HG03097 (cell line): ENCODE results near the gene NMUR1.
A peak's percentile ranks its signal among the peaks of the same experiment; 100 is the strongest.
"Not testable (repeated sequence)": the region's sequence is repeated elsewhere in the genome, so short reads cannot be mapped to it uniquely, and the experiment has no call there.

Experiments used
- ATAC-seq: cut with Tn5 transposase; IDR thresholded peaks from one replicate; pipeline ENCODE4 v1.9.1; 2021; ENCODE audit not compliant: unreplicated experiment, low FRiP score

Gene NMUR1, protein sequence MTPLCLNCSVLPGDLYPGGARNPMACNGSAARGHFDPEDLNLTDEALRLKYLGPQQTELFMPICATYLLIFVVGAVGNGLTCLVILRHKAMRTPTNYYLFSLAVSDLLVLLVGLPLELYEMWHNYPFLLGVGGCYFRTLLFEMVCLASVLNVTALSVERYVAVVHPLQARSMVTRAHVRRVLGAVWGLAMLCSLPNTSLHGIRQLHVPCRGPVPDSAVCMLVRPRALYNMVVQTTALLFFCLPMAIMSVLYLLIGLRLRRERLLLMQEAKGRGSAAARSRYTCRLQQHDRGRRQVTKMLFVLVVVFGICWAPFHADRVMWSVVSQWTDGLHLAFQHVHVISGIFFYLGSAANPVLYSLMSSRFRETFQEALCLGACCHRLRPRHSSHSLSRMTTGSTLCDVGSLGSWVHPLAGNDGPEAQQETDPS

DNA sequence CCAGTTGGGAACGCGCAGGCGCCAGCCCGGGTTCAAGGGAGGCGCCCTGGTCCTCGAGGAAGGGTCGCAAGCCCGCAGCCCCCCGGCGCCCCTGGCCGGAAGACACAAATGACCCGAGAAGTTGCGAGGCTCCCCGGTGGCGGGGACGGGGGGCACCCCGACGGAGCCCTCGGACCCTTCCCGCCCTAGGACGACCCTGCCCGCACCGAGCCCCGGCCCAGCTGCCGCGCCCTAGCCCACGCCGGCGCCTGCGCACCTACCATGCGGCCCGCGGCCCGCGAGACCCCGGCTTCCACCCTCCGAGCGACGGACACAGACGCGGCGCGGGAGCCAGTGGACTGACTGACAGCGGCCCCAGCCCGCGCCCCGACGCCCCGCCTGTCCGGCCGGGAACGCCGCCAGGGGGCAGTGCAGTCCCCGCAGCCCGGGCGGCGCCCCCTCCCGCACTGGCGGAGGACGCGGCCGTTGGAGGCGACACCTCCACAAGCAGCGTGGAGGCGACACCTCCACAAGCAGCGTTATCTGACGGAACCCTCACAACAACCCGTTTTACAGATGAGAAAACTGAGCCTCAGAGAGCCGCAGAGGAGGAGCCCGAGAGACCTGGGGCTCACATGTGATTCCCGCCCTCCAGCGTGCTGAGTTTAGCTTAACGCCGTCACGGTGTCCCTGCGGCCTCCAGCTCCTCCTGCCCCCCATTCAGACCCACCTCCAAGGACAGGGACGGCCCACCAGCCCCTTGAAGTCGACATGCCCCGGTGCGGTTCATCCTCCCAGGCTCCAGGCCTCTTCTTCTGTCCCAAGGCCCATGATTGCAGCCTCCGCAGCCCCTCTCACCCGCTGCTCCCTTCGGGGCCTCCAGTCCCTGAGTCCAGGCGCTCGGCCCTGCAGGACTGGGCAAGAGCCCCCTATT, at the start of gene NMUR1:
TSS of gene NMUR1 (minus strand) at position 347 of the 913 bp plus-strand sequence. CDS start at position 263, 84 bp downstream.
- no peak for ATAC-seq

DNA sequence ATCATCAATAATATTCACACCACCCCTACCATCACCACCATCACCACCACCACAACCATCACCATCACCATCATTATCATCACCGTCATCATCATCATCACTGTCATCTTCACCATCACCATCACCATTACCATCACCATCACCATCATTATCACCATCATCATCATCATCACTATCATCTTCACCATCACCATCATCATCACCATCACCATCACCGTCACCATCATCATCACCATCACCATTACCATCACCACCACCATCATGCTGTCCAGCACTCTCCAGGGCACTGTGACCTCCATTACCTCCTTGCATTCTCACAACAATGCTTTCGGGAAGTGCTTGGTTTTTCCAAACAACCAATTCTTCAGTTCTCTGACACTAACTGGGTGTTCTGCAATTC, 49.3 kb upstream of the NMUR1 start:
- ATAC-seq: no peak

DNA sequence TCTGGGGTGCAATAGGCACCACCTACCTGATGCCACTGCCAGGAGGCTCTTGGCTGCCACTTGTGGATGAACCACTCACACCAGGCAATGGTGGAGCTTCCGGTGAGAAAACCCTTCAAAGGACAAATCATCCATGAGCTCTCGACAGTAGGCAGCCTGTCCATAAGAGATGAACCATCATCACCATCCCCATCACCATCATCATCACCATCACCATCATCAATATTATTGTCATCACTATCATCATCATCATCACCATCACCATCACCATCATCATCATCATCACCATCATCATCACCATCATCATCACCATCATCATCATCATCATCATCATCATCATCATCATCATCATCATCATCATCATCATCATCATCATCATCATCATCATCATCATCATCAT, 48.4 kb upstream of the NMUR1 start:
- not testable (repeated sequence) for ATAC-seq

DNA sequence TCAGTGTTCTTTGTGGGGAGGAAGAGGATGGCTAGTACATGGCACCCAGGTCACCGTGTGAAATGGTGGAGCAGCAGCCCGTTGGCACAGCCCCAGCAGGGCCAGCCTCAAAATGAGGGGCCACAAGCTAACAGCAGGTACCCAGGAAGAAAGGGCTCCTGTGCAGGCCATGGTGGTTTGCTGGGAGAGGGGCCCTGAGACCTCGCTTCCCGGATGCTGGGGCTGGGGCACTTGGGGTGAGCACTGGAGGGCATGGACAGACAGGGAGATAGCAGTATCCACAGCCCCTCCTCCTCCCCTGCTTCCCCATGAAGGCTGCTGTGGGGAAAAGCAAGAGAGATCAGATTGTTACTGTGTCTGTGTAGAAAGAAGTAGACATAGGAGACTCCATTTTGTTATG, 46.2 kb upstream of the NMUR1 start:
- ATAC-seq: no peak

DNA sequence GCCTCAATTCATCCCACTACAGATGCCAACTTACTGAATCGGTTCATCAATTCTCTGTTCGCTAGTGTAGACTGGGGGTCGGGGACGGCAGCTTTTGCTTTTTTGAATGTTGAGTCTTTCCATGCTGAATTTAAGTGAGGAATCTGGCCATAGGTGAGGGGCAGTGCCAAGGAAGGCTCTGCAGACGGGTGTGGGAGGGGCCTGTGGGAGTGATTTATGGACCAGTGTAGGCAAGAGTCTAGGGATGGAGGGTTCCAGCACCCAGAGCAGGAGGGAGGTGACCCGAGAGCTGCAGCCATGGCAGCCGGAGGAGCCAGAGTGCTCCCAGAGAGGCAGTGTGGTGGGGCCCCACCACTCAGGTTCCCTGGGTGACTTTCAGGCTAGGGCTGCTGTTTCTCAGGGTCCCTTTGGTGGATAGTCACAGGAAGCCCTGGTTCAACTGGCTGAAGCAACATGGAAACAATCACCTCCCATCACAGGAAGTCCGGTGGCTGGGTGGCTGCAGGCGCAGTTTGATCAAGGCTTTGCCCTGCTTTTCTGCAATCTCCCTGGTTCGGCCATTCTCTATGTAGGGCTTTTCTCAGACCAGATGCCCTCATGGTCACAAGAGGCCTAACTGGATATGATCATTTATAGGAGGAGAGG, 45.5 kb upstream of the NMUR1 start:
- ATAC-seq: no peak

DNA sequence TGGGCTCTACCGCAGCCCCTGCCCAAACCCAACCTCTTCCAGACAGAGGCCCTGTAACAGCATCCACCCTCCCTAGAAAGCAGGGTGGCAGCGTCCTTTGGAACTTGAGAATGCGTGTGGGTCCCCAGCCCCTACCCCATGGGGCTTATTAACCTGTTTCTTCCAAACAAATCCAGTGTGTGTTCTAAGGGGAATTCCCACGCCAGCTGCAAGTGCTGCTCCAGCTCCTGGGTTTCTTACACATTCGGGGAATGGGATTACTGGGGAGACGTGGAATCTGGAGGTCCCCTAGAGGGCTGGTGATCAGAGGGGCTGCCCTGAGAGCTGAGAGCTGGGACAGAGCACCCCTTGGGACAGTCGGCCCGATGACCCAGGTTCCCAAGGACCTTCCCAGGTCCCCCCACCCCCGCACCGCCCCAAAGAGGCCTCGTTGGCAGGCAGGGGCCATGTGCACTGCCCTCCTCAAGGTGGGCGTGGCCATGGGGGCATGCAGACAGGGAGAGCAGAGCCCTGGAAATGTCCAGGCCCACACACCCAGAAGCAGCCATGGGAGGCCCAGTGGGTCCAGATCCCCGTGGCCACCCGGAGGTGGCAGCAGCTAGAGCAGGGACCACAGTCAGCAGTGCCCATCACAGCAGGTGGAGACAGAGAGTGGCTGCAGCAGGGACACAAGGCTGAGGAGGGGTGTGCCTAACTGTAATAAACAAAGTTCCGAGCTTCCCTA, 43.6 kb upstream of the NMUR1 start:
- ATAC-seq: no peak

DNA sequence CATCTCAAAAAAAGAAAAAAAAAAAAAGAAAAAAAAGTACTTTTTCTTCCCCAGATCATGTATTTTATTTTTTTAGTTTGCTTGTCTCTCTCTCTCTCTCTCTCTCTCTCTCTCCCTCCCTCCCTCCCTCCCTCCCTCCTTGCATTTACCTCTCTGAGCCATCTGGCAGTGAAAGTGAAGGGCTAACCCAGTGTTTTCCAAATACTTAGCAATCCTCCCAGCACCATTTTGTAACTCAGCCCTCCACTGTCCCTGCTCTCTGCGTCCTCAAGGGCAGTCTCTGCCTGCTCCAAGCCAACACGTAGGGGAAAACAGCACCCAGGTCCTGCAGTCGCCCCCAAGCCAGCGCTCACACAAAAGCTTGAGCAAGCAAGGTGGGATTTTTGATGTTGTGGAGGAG, 42.9 kb upstream of the NMUR1 start:
- no peak for ATAC-seq

DNA sequence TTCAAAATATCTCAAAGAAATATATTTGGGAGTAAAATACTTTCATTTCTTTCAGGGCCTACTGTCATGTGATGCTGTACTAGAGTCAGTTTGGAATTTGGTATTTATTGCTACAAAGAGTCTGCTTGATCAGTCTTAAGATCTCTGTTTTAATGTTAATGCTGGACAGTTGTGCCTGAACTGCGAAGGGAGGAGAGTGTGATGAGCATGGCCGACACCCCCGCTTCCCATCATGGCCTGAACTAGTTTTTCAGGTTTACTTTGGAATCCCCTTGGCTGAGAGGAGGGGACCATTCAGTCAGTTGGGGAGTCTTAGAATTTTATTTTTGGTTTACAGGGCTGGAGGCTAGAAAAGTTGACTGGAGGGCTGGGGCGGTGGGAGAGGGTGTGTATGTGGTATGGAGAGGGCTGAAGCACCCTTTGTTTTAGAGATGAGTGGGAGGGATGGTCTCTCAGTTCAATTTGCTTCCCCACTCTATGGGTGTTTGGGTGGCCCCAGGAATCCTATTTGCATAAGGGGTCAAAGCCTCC, 41.5 kb upstream of the NMUR1 start:
- no peak for ATAC-seq

DNA sequence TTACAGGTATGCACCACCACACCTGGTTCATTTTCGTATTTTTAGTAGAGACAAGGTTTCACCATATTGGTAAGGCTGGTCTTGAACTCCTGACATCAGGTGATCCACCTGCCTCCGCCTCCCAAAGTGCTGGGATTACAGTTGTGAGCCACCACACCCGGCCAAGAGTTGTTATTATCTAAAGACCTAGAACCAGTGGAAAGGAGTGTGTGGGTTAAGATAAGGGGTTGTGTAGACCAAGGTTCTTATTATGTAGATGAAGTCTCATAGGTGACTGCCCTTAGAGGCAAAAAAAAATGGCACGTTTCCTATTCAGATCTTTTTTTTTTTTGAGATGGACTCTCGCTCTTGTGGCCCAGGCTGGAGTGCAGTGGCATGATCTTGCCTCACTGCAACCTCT, 40.7 kb upstream of the NMUR1 start:
- ATAC-seq: not testable (repeated sequence)

DNA sequence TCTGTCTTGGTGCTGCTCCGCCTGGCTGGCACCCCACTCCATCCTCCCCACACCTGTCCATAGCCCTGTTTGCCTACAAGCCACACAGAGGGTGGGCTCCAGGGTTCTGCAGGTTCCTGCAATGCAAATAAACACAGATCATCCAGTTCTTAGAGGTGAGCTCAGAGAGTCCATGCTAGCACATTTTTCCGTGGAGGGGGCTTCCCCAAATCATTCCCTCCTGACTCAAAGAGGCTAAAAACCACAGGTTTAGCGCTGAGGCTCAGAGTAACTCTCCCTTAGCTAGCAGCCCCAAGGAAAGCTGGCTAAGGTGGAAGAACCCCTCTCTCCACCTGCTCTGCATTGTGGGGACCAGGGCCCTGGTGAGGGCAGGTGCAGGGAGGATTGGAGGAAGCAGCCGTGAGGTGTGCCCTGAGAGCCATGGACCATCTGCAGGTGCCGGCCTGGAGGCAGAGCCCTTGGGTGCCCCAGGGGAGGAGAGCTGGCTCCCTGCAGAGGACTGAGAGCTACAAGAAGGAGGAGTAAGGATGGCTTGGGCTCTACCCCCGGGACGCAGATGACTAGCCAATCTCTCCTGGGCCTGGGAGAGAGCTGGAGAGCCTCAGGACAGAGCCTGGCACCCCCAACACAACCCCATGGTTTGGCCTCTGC, 38.7 kb upstream of the NMUR1 start:
- no peak for ATAC-seq

DNA sequence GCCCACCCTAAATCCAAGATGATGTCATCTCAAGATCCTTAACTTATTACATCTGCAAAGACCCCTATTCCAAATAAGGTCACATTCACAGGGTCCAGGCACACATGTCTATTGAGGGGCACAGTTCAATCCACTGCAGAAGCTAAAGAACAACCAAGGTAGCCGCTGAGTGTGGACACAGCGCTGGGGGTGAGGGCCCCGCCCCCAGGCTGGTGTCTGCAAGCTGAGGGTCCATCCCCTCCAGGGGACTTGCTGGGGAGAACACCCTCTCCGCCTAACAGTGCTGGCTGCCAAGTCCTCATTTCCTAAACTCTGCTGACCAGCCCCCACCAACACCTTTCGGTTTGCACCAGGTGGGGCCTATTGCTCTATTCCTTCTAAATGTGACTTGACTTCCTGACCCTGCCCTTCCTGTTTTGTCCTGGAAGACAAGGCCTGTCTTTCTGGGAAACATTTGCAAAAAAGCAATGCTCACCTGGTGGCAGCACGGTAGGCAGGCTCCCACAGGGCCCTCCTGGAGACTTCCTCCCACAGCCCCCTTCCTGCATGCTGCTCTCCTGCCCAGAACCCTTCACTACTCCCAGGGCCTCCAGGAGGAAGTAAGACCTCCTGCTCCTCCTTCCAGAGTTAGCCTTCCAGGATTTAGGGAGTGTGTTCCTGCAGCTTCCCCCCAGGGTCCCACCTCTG, 38.0 kb upstream of the NMUR1 start:
- no peak for ATAC-seq

DNA sequence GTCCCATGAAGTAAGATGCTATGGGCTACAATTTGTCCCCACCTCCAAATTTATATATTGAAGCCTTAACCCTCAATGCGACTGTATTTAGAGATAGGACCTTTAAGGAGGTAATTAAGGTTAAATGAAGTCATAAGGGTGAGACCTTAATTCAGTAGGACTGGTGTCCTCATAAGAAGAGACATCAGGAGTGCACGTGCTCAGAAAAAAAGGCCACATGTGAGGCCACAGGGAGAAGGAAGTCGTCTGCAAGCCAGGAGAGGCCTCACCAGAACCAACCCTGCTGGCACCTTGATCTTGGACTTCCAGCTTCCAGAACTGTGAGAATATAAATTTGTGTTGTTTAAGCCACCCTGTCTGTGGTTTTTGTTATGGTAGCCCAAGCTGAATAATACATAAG, 36.9 kb upstream of the NMUR1 start:
- ATAC-seq: no peak

DNA sequence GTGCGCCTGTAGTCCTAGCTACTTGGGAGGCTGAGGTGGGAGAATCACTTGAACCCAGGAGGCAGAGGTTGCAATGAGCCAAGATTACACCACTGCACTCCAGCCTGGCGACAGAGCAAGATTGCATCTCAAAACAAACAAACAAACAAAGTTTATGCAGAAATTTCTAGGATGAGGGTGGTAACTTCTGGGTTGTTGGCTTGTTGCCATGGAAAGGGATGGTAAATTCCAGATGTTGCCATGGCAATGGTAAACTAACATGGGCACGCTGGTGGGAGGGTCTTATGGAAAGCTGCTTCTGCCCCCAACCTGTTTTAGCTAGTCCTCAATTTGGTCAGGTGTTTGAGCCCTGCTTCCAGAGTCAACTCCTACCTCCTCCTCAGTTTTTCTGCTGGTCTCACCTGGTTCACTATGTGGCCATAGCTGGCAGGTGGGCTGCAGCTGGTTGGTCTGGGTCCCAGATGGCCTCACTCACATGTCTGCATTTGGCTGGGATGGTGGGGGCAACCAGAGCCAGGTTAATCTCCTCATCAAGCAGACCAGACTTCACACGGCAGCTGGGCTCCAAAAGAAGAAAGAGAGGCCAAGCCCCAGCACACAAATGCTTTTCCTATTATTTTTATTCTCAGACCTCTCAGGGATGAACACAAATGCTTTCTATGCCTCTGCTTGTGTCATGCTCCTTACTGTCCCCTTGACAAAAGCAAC, 35.8 kb upstream of the NMUR1 start:
- ATAC-seq: no peak

DNA sequence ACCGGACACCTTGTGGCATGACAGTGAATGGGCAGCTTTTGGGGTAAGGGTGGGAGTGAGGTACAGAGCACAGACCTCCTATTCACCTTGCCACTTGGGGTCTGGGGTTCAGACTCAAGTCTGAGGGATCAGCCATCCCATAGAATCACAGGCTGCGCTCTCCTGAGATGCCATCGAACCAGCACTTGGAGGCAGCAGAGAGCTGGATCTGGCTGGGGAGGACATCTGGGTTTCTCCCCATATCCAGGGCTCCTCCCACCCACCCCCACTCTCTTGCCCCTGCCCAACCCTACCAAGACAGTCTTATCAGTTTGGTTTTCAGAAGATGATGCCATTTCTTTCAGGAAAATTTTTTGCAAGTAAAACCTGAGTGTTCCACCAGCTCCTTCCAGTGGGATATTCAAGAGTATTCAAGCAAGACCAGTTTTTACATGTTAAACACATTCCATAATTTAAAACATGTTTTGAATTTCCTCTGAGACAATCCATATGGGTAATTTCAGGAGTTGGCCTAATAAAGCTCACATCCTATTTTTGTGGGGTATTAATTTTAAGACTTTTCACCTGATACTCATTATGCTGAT, 33.2 kb upstream of the NMUR1 start:
- ATAC-seq: no peak

DNA sequence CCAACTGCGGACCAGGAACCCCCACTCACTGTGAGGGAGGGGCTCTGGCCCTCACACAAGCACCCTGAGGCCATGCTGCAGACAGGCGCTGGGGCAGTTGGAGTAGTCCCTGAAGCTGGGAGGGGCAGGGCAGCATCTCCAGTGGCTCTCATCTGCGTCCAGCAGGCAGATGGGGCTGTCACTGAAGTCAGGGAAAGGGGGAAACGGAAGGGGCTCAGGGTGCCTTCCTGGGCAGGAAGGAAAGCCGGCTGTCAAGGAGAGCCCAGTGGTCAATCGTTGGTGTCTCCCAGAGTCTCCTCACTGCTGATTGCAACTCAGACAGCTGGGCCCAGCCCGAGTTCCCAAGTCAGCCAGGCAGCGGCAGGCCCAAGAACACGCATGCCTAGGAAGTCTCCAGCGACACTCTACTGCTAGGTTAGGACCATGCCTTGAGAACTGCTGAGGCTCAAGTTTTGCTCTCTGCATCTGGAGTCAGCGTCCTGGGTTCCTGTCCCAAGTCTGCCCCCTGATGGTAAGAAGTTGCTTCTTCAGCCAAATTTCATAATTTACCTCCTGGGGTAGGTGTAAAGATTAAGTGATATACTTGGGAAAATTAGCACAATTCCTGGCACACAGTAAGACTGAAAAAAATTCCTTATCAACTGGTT, 27.4 kb upstream of the NMUR1 start:
- ATAC-seq: peak; percentile 49

DNA sequence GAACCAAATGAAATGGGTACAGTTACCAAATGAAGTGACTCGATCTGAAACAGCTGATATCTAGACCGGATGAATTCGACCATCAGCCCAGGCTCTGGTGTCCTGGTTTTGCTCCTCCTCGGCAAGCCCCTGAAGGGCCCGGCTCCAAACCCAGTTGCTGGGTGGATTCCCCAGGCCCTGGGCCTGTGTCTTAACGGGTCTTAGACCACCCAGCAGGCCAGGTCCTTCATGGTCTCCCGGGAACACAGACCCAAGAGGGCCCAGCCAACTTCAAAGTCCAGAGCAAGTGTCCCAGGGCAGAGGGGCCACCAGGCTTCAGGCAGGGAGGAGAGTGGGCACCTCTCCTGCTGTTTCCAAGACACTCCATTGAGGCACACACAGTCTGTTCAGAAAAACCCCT, 26.7 kb upstream of the NMUR1 start:
- ATAC-seq: no peak

DNA sequence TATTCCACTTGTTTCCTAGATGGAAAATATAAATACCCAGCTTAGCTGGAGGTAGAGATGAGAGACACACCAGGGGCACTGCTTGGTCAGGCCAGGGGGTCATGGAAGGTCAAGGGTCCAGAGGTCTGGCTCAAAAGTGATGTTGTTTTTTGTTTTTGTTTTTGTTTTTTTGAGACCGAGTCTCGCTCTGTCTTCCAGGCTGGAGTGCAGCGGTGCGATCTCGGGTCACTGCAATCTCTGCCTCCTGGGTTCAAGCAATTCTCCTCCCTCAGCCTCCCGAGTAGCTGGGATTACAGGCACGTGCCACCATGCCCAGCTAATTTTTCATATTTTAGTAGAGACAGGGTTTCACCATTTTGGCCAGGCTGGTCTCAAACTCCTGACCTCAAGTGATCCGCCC, 26.3 kb upstream of the NMUR1 start:
- ATAC-seq: not testable (repeated sequence)
